RWPE1 (cell line): Measurements from ENCODE around the gene KLHL15.

Experiments used
- CTCF ChIA-PET: fragments of 350-600 bp; sonication (Branson Sonifier 250); formaldehyde crosslinking; extraction: SDS; loops from one replicate; lab custom pipeline; 2021; lab: Yijun Ruan, JAX
- POLR2A ChIA-PET: fragments of 400-600 bp; formaldehyde crosslinking; extraction: SDS; loops from one replicate; lab custom pipeline; 2020; ENCODE audit warnings: antibody characterized with exemption; ENCODE audit not compliant: low non-redundant PET; lab: Yijun Ruan, JAX
- DNase-seq: peaks from one replicate; pipeline ENCODE4 v3.0.0; 2012; ENCODE audit warnings: low spot score
- H3K27ac ChIP-seq: fragments of 450-650 bp; 2 replicates; pipeline ENCODE4 v1.5.1; 2017
- CTCF ChIP-seq: fragments of 450-650 bp; conservative IDR thresholded peaks from 2 replicates; pipeline ENCODE4 v1.5.1; 2017; ENCODE audit warnings: low read depth, mild to moderate bottlenecking

Gene KLHL15

GRCh38 chrX:23944234-23944633, 82.8 kb downstream of the KLHL15 start:
- TF ChIP-seq CTCF, result no peak
- POLR2A ChIA-PET, result no interaction called here
- CTCF ChIA-PET, result no interaction called here
- no peak for DNase-seq
- H3K27ac ChIP-seq, result no peak overlapping the region

GRCh38 chrX:23939203-23939602, 87.8 kb downstream of the KLHL15 start:
- CTCF ChIA-PET, result no interaction called here
- POLR2A ChIA-PET, result no interaction called here
- H3K27ac ChIP-seq, result no peak overlapping the region
- TF ChIP-seq CTCF, result no peak
- no peak for DNase-seq

- ChIA-PET POLR2A (no interaction called here), CTCF (no interaction called here)
- TF ChIP-seq CTCF, result no peak
- DNase-seq, result no peak
- H3K27ac ChIP-seq, result no peak overlapping the region
These were observed 88.3 kb downstream of the KLHL15 start for GRCh38 chrX:23938690-23939089.

GRCh38 chrX:23937100-23937499, 89.9 kb downstream of the KLHL15 start:
- CTCF ChIA-PET, result no interaction called here
- no peak overlapping the region for H3K27ac ChIP-seq
- POLR2A ChIA-PET, result no interaction called here
- DNase-seq, result no peak
- no peak for TF ChIP-seq CTCF

GRCh38 chrX:23936180-23936579, 90.8 kb downstream of the KLHL15 start:
- POLR2A ChIA-PET, result no interaction called here
- no peak for TF ChIP-seq CTCF
- no peak for DNase-seq
- H3K27ac ChIP-seq, result no peak overlapping the region
- CTCF ChIA-PET, result interaction anchor here (0.6 kb wide), 1 partner anchor 41 kb away, joined by 5 read pairs; no protein-coding TSS in a partner anchor

- ChIA-PET CTCF (interaction anchor here (0.7 kb wide), 1 partner anchor 564 kb away, joined by 3 read pairs; no protein-coding TSS in a partner anchor), POLR2A (no interaction called here)
- no peak for TF ChIP-seq CTCF
These were observed 91.9 kb downstream of the KLHL15 start for GRCh38 chrX:23935106-23935505.

More at GRCh38 chrX:23935106-23935505, 91.9 kb downstream of the KLHL15 start:
- H3K27ac ChIP-seq, result no peak overlapping the region
- DNase-seq, result no peak
